Measurements from ENCODE around the gene SURF4. TPM values are rescaled to one million over a fixed set of nuclear protein-coding genes. Genes with fewer than 3 reads are reported as not detected.

The SURF4 gene
- total and polyA plus RNA-seq, 2 donors (not counting 3 experiments of a cell fraction or from before 2014, with no cell fraction given) = 216 to 358 TPM

DNA sequence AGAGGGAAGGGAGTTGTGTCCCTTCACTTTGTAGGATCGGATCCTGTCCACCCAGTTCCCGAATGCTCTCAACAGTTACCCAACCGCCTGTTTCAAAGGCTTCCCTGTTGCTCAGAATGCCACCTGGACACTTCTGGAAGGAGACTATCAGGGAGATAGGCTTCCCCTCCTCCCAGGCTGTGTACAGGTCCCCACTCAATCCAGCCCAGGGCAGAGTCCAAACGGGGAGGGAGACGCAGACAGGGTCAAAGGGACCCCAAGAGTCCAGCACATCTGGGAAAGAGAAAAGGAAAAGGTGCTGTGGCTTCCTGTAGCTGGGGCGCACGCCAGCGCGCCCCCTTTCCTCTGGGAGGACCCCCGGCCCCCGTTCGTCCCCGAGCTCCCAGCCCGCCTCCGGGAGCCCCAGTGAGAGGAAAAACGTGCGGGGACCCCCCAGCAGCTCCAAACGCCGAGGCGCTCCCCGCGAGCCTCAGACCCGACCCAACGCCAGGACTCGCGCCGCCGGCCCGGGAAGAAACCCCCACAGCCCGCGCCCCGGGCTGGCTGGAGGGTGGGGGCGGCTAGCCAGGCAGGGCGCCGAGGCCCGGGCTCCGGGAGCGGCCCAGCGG is 640 bp downstream of the SURF4 start:
- FAIRE-seq (peak; percentile 61), DNase-seq (ENCODE audit: low read depth, low spot score) (peak; percentile 58)
- Histone ChIP-seq H3K27me3 (ENCODE audit: control insufficient read depth in 2 of 2, insufficient read depth in 2 of 2, low read length in 2 of 2) (no peaks in the 10 kb centered on the region), H3K4me1 (ENCODE audit: control insufficient read depth, extremely low read depth, insufficient read depth, low read length) (peaks cover 10% of the 10 kb centered on the region), H3K4me3 (replicated peaks in 1 of 3; ENCODE audit: insufficient read depth in 1 of 3, low read depth in 1 of 3, low read length in 3 of 3) (peak overlapping the region; percentile 40 to 99 (median 99)), H3K9me3 (replicated peaks; ENCODE audit: control insufficient read depth, insufficient read depth, low read length) (no peaks in the 10 kb centered on the region), H3K27ac (ENCODE audit: insufficient read depth, low read depth, low read length) (peak overlapping the region; percentile 85), H3K36me3 (ENCODE audit: control insufficient read depth in 2 of 2, extremely low read depth in 1 of 2, insufficient read depth in 2 of 2, low read length in 2 of 2) (peaks cover 5 to 17% of the 10 kb centered on the region in 2 experiments), H3K9ac (replicated peaks; ENCODE audit: extremely low read depth, insufficient read depth, low read length) (peak overlapping the region; percentile 97), H3K79me2 (ENCODE audit: control insufficient read depth, insufficient read depth, low read length) (peaks cover 56% of the 10 kb centered on the region), H3K9me1 (replicated peaks; ENCODE audit: control insufficient read depth, extremely low read depth, insufficient read depth, low read length) (no peaks in the 10 kb centered on the region), H3K4me2 (ENCODE audit: insufficient read depth, low read length) (peak overlapping the region; percentile 90), H4K20me1 (replicated peaks; ENCODE audit: control insufficient read depth, extremely low read depth, insufficient read depth, low read length) (peaks cover 2% of the 10 kb centered on the region), H2AFZ (ENCODE audit: low read depth, low read length) (no peak overlapping the region)
- TF ChIP-seq EZH2 (IDR thresholded peaks at IDR 0.05; ENCODE audit: borderline replicate concordance, low read depth, low read length, severe bottlenecking) (no peak), GATA2 (IDR thresholded peaks at IDR 0.05; ENCODE audit: insufficient read depth, insufficient read length, low read depth, low read length) (no peak), POLR2AphosphoS5 (IDR thresholded peaks at IDR 0.05; ENCODE audit: insufficient read depth, low read depth, low read length) (no peak), MYC (IDR thresholded peaks at IDR 0.05; ENCODE audit: low read depth, low read length) (no peak), JUN (IDR thresholded peaks at IDR 0.05; ENCODE audit: borderline replicate concordance, insufficient read depth, insufficient read length, low read depth) (no peak)
- intact Hi-C loops (cut with micrococcal nuclease) = loop anchor here (1.0 kb wide), 1 partner anchor 19 kb away; the partner anchor contains the start of genes SURF1 and SURF2
- ChIA-PET POLR2A (interaction anchor here (1.2 to 1.5 kb wide), 2 partner anchors 27 to 103 kb away, joined by 3 to 6 read pairs; partner anchors contain the start of genes MED22, RPL7A and SLC2A6), CTCF (interaction anchor here (1.0 to 1.9 kb wide), 5 partner anchors 9 to 111 kb away, joined by 3 to 5 read pairs (median 3); no protein-coding TSS in a partner anchor)
- dilution Hi-C loops (cut with MboI; ENCODE audit: extremely low pct_ligation_motif_present, low sequenced_read_pairs) = no loop called here
- TSS peak; percentile 39 for BruUV-seq (replicated peaks)

DNA sequence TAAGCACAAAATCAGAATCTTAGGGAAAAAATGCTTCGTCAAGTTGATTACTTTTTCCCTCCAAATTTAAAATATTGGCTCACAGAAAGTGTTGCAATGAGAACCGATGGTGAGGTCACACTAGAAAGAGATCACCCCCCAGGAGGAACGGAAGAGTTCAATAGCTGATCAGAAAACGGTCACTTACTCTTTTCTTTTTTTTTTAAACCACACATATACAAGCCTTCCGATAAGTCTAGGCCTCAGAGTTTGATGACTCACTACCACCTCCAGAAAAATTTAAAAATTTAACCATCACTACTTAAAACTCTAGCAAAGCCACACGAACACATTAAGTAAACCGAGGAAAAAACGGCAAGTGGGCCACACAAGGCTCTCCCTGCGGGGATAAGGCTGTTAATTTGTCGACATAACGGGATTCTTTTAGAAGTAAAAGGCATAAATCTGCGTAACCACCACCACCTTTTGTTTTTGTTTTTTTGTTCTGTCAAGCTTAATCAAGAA is 1.2 kb downstream of the SURF4 start:
- BruUV-seq (replicated peaks) = no TSS peak
- H2AFZ ChIP-seq (ENCODE audit: low read depth, low read length) = no peak overlapping the region
- peak overlapping the region; percentile 85 for H3K27ac ChIP-seq (ENCODE audit: insufficient read depth, low read depth, low read length)
- FAIRE-seq (no peak), DNase-seq (ENCODE audit: low read depth, low spot score) (no peak)
- H3K9ac ChIP-seq (replicated peaks; ENCODE audit: extremely low read depth, insufficient read depth, low read length) = peak overlapping the region; percentile 97
- peaks cover 7 to 21% of the 10 kb centered on the region in 2 experiments for H3K36me3 ChIP-seq (ENCODE audit: control insufficient read depth in 2 of 2, extremely low read depth in 1 of 2, insufficient read depth in 2 of 2, low read length in 2 of 2)
- intact Hi-C loops (cut with micrococcal nuclease) = loop anchor here (1.0 kb wide), 1 partner anchor 18 kb away; the partner anchor contains the start of genes SURF1 and SURF2
- TF ChIP-seq GATA2 (IDR thresholded peaks at IDR 0.05; ENCODE audit: insufficient read depth, insufficient read length, low read depth, low read length) (no peak), FOS (IDR thresholded peaks at IDR 0.05; ENCODE audit: borderline replicate concordance, insufficient read depth, low read length) (peak; percentile 77)
- H3K4me1 ChIP-seq (ENCODE audit: control insufficient read depth, extremely low read depth, insufficient read depth, low read length) = peaks cover 10% of the 10 kb centered on the region
- peaks cover 2% of the 10 kb centered on the region for H4K20me1 ChIP-seq (replicated peaks; ENCODE audit: control insufficient read depth, extremely low read depth, insufficient read depth, low read length)
- ChIA-PET CTCF (interaction anchor here (1.0 to 1.9 kb wide), 5 partner anchors 8 to 112 kb away, joined by 3 to 5 read pairs (median 3); no protein-coding TSS in a partner anchor), POLR2A (interaction anchor here (1.2 to 1.5 kb wide), 2 partner anchors 27 to 104 kb away, joined by 3 to 6 read pairs; partner anchors contain the start of genes MED22, RPL7A and SLC2A6)
- no peaks in the 10 kb centered on the region for H3K9me3 ChIP-seq (replicated peaks; ENCODE audit: control insufficient read depth, insufficient read depth, low read length)
- H3K4me2 ChIP-seq (ENCODE audit: insufficient read depth, low read length) = peak overlapping the region; percentile 90
- H3K9me1 ChIP-seq (replicated peaks; ENCODE audit: control insufficient read depth, extremely low read depth, insufficient read depth, low read length) = no peaks in the 10 kb centered on the region
- dilution Hi-C loops (cut with MboI; ENCODE audit: extremely low pct_ligation_motif_present, low sequenced_read_pairs) = no loop called here
- no peaks in the 10 kb centered on the region for H3K27me3 ChIP-seq (ENCODE audit: control insufficient read depth in 2 of 2, insufficient read depth in 2 of 2, low read length in 2 of 2)
- peak overlapping the region; percentile 40 to 99 (median 99) for H3K4me3 ChIP-seq (replicated peaks in 1 of 3; ENCODE audit: insufficient read depth in 1 of 3, low read depth in 1 of 3, low read length in 3 of 3)
- peaks cover 61% of the 10 kb centered on the region for H3K79me2 ChIP-seq (ENCODE audit: control insufficient read depth, insufficient read depth, low read length)

Data from endothelial cell of umbilical vein (primary cell).